ENCODE results near the gene MAML2. TPM values are rescaled to one million over a fixed set of nuclear protein-coding genes. Genes with fewer than 3 reads are reported as not detected.

MAML2 gene
- total RNA-seq, 1 experiment from 2014 or later = 22.7 TPM

DNA sequence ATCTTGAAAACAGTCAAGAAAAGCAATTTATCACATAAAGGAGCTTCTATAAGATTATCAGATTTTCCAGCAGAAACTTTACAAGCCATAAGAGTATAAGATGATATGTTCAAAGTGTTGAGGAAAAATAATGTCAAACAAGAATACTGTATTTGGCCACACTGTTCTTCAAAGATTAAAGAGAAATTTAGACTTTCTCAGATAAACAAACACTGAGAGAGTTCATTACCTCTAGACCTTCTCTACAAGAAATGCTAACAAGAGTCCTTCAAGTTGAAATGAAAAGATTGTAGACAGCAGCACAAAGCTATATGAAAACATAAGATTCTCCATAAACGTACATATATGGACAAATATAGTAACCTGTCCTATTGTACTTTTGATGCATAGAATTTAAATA, 411.1 kb downstream of the MAML2 start:
- BruUV-seq (replicated peaks) = no TSS peak
- H3K4me3 Mint-ChIP-seq (ENCODE audit: low read depth, unreplicated experiment) = no peak overlapping the region
- TF ChIP-seq, protein P1, sequence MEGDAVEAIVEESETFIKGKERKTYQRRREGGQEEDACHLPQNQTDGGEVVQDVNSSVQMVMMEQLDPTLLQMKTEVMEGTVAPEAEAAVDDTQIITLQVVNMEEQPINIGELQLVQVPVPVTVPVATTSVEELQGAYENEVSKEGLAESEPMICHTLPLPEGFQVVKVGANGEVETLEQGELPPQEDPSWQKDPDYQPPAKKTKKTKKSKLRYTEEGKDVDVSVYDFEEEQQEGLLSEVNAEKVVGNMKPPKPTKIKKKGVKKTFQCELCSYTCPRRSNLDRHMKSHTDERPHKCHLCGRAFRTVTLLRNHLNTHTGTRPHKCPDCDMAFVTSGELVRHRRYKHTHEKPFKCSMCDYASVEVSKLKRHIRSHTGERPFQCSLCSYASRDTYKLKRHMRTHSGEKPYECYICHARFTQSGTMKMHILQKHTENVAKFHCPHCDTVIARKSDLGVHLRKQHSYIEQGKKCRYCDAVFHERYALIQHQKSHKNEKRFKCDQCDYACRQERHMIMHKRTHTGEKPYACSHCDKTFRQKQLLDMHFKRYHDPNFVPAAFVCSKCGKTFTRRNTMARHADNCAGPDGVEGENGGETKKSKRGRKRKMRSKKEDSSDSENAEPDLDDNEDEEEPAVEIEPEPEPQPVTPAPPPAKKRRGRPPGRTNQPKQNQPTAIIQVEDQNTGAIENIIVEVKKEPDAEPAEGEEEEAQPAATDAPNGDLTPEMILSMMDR (IDR thresholded peaks at IDR 0.05; ENCODE audit: unreplicated experiment) = no peak

DNA sequence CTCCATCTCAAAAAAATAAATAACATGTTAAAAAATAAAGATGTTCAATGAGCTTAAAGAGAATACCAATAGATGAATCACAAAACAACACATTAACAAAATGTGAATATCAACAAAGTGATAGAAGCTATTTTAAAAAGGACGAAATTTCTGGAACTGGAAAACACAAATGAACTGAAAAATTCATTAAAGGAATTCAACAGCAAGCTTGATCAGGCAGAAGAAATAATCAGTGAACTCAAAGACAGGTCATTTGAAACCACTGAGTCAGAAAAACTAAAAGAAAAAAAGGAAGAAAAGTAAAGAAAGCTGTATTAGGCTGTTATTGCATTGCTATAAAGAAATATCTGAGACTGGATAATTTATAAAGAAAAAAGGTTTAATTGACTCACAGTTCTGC, 412.0 kb downstream of the MAML2 start:
- H3K27me3 Mint-ChIP-seq (ENCODE audit: unreplicated experiment) = no peaks in the 10 kb centered on the region

More for the DNA sequence above, 411.1 kb downstream of the MAML2 start:
- Mint-ChIP-seq H3K4me1 (ENCODE audit: low read depth, unreplicated experiment) (no peaks in the 10 kb centered on the region), H3K27me3 (ENCODE audit: unreplicated experiment) (no peaks in the 10 kb centered on the region), H3K9me3 (ENCODE audit: low read depth, unreplicated experiment) (peaks cover 5% of the 10 kb centered on the region), H3K27ac (ENCODE audit: unreplicated experiment) (no peak overlapping the region), H3K36me3 (ENCODE audit: insufficient read depth, unreplicated experiment) (no peaks in the 10 kb centered on the region)
- CTCF ChIA-PET = no interaction called here
- no peak for DNase-seq
- intact Hi-C loops (cut with micrococcal nuclease; ENCODE audit: unreplicated experiment) = no loop called here

DNA sequence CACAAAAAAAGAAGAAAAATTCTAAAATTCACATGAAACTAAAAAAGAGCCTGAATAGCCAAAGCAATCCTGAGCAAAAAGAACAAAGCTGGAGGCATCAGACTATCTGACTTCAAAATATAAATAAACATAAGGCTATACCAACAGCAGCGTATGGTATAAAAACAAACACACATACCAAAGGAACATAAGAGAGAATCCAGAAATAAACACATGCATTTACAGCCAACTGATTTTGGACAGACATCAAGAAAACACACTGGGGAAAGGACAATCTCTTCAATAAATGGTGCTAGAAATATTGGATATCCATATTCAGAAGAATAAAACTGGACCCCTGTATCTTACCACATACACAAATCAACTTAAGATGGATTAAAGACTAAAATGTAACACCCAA, 416.3 kb downstream of the MAML2 start:
- TF ChIP-seq, protein P1 (IDR thresholded peaks at IDR 0.05; ENCODE audit: unreplicated experiment) = no peak
- H3K27ac Mint-ChIP-seq (ENCODE audit: unreplicated experiment) = no peak overlapping the region
- H3K4me1 Mint-ChIP-seq (ENCODE audit: low read depth, unreplicated experiment) = peaks cover 13% of the 10 kb centered on the region
- H3K9me3 Mint-ChIP-seq (ENCODE audit: low read depth, unreplicated experiment) = peaks cover 5% of the 10 kb centered on the region
- CTCF ChIA-PET = no interaction called here
- BruUV-seq (replicated peaks) = no TSS peak
- intact Hi-C loops (cut with micrococcal nuclease; ENCODE audit: unreplicated experiment) = no loop called here
- no peak for DNase-seq
- H3K27me3 Mint-ChIP-seq (ENCODE audit: unreplicated experiment) = no peaks in the 10 kb centered on the region
- H3K36me3 Mint-ChIP-seq (ENCODE audit: insufficient read depth, unreplicated experiment) = peaks cover 27% of the 10 kb centered on the region
- no peak overlapping the region for H3K4me3 Mint-ChIP-seq (ENCODE audit: low read depth, unreplicated experiment)

More for the DNA sequence above, 412.0 kb downstream of the MAML2 start:
- no peak overlapping the region for H3K27ac Mint-ChIP-seq (ENCODE audit: unreplicated experiment)
- peaks cover 5% of the 10 kb centered on the region for H3K9me3 Mint-ChIP-seq (ENCODE audit: low read depth, unreplicated experiment)
- no TSS peak for BruUV-seq (replicated peaks)
- intact Hi-C loops (cut with micrococcal nuclease; ENCODE audit: unreplicated experiment) = no loop called here
- DNase-seq = no peak
- no peaks in the 10 kb centered on the region for H3K4me1 Mint-ChIP-seq (ENCODE audit: low read depth, unreplicated experiment)
- CTCF ChIA-PET = no interaction called here
- TF ChIP-seq, protein P1 (IDR thresholded peaks at IDR 0.05; ENCODE audit: unreplicated experiment) = no peak
- H3K36me3 Mint-ChIP-seq (ENCODE audit: insufficient read depth, unreplicated experiment) = no peaks in the 10 kb centered on the region
- no peak overlapping the region for H3K4me3 Mint-ChIP-seq (ENCODE audit: low read depth, unreplicated experiment)

Small RNAs within 50 kb of the gene (microRNA-seq; reads per million reads assigned to microRNA genes)
- gene MIR1260B = not detected

Other genes with a start within 250 kb of the MAML2 start
- gene CCDC82, start 46.7 kb upstream of the MAML2 start, total RNA-seq (2022) = 20.1 and 23.3 TPM in 2 replicates
- gene JRKL, start 46.8 kb upstream of the MAML2 start, total RNA-seq (2022) = 9.3 and 11.6 TPM in 2 replicates

Measured in Calu3 (cell line).